GM23338 (cell line): Measurements from ENCODE around the gene PCF11. TPM values are rescaled to one million over a fixed set of nuclear protein-coding genes. Genes with fewer than 3 reads are reported as not detected.

Source experiments
- ATAC-seq: fragments of 200-7000 bp; cut with Tn5 transposase; 3 replicates; pipeline ENCODE4 v1.9.1; 2020
- DNase-seq: peaks from one replicate; pipeline ENCODE4 v3.0.0-alpha.2; 2015; ENCODE audit warnings: low spot score
- H2AFZ ChIP-seq: fragments of 200-600 bp; sonication (generic); 2 replicates; pipeline ENCODE4 v1.8.0; 2016; ENCODE audit warnings: antibody characterized with exemption, mild to moderate bottlenecking, moderate library complexity
- H3F3A ChIP-seq: fragments of 200-600 bp; sonication (generic); replicated peaks from 2 replicates; pipeline ENCODE4 v1.8.0; 2017; ENCODE audit warnings: antibody characterized with exemption, mixed run types, low read depth
- H3K27ac ChIP-seq: fragments of 200-600 bp; sonication (generic); 2 replicates; pipeline ENCODE4 v1.6.1; 2016; ENCODE audit warnings: low read depth
- H3K27me3 ChIP-seq: fragments of 200-600 bp; sonication (generic); 2 replicates; pipeline ENCODE4 v1.8.0; 2016; ENCODE audit warnings: mild to moderate bottlenecking, mixed run types, moderate library complexity; ENCODE audit not compliant: insufficient read depth
- H3K36me3 ChIP-seq: fragments of 200-600 bp; sonication (generic); 2 replicates; pipeline ENCODE4 v1.8.0; 2016; ENCODE audit warnings: mild to moderate bottlenecking; ENCODE audit not compliant: insufficient read depth
- H3K4me1 ChIP-seq: fragments of 200-600 bp; sonication (generic); 2 replicates; pipeline ENCODE4 v1.8.0; 2016; ENCODE audit warnings: mild to moderate bottlenecking, moderate library complexity; ENCODE audit not compliant: insufficient read depth
- H3K4me2 ChIP-seq: fragments of 200-600 bp; sonication (generic); 2 replicates; pipeline ENCODE4 v1.7.1; 2017; ENCODE audit warnings: mixed run types
- H3K4me3 ChIP-seq: fragments of 200-600 bp; sonication (generic); 2 replicates; pipeline ENCODE4 v1.6.1; 2016; ENCODE audit warnings: mixed run types
- H3K79me2 ChIP-seq: fragments of 200-600 bp; sonication (generic); replicated peaks from 2 replicates; pipeline ENCODE4 v1.8.0; 2017; ENCODE audit warnings: mild to moderate bottlenecking; ENCODE audit not compliant: insufficient read depth
- H3K9me2 ChIP-seq: fragments of 200-600 bp; sonication (generic); 2 replicates; pipeline ENCODE4 v1.8.0; 2017; ENCODE audit not compliant: insufficient read depth
- H4K20me1 ChIP-seq: fragments of 200-600 bp; sonication (generic); replicated peaks from 2 replicates; pipeline ENCODE4 v1.8.0; 2017; ENCODE audit warnings: mild to moderate bottlenecking; ENCODE audit not compliant: insufficient read depth
- H3K27ac Mint-ChIP-seq: 2 replicates; pipeline ENCODE4 v1.8.0; 2020; ENCODE audit warnings: inconsistent platforms, mild to moderate bottlenecking, moderate library complexity, mixed read lengths
- H3K27me3 Mint-ChIP-seq: 3 replicates; pipeline ENCODE4 v1.8.0; 2022; ENCODE audit warnings: low read depth, mild to moderate bottlenecking, moderate library complexity, mixed read lengths, inconsistent platforms; ENCODE audit not compliant: insufficient read depth, poor library complexity
- H3K36me3 Mint-ChIP-seq: 3 replicates; pipeline ENCODE4 v1.8.0; 2021; ENCODE audit warnings: low read depth, mild to moderate bottlenecking, inconsistent platforms, moderate library complexity, mixed read lengths
- H3K4me1 Mint-ChIP-seq: 3 replicates; pipeline ENCODE4 v1.8.0; 2020; ENCODE audit warnings: mild to moderate bottlenecking, inconsistent platforms, mixed read lengths
- H3K4me3 Mint-ChIP-seq: 3 replicates; pipeline ENCODE4 v1.8.0; 2021; ENCODE audit warnings: moderate library complexity, mild to moderate bottlenecking, inconsistent platforms, mixed read lengths
- H3K9me3 Mint-ChIP-seq: 3 replicates; pipeline ENCODE4 v1.8.0; 2020; ENCODE audit warnings: moderate library complexity, mild to moderate bottlenecking, inconsistent platforms, mixed read lengths
- CREB1 ChIP-seq: fragments of 250-450 bp; sonication (Bioruptor Pico); IDR thresholded peaks from 2 replicates; pipeline ENCODE4 v1.5.0; 2020; ENCODE audit warnings: low read depth, mild to moderate bottlenecking, moderate library complexity
- EZH2 ChIP-seq: fragments of 200-600 bp; sonication (generic); IDR thresholded peaks from one replicate; pipeline ENCODE4 v1.8.0; 2017; ENCODE audit warnings: antibody characterized with exemption, mild to moderate bottlenecking, low read depth; ENCODE audit not compliant: unreplicated experiment
- EZH2phosphoT487 ChIP-seq: fragments of 200-600 bp; sonication (generic); IDR thresholded peaks from one replicate; pipeline ENCODE4 v1.8.1; 2018; ENCODE audit warnings: antibody characterized with exemption; ENCODE audit not compliant: unreplicated experiment
- JUNB ChIP-seq: IDR thresholded peaks from one replicate; pipeline ENCODE4 v1.6.1; 2016; ENCODE audit warnings: antibody characterized with exemption; ENCODE audit not compliant: unreplicated experiment
- NANOG ChIP-seq: IDR thresholded peaks from 2 replicates; pipeline ENCODE4 v1.6.1; 2016; ENCODE audit warnings: antibody characterized with exemption, borderline replicate concordance
- POLR2AphosphoS5 ChIP-seq: IDR thresholded peaks from 2 replicates; pipeline ENCODE4 v1.6.1; 2016; ENCODE audit warnings: antibody characterized with exemption, low read depth
- REST ChIP-seq: IDR thresholded peaks from one replicate; pipeline ENCODE4 v1.6.1; 2018; ENCODE audit warnings: antibody characterized with exemption; ENCODE audit not compliant: unreplicated experiment
- STAT1 ChIP-seq: IDR thresholded peaks from one replicate; pipeline ENCODE4 v1.6.1; 2016; ENCODE audit warnings: antibody characterized with exemption; ENCODE audit not compliant: unreplicated experiment
- ZNF114 ChIP-seq: fragments of 250-450 bp; sonication (Bioruptor Pico); IDR thresholded peaks from 2 replicates; pipeline ENCODE4 v1.5.0; 2020; ENCODE audit warnings: mild to moderate bottlenecking, moderate library complexity
- ZNF331 ChIP-seq: fragments of 250-450 bp; sonication (Bioruptor Pico); IDR thresholded peaks from 2 replicates; pipeline ENCODE4 v1.5.0; 2020; ENCODE audit warnings: low read depth, mild to moderate bottlenecking, moderate library complexity
- ZNF462 ChIP-seq: fragments of 250-450 bp; sonication (Bioruptor Pico); IDR thresholded peaks from 2 replicates; pipeline ENCODE4 v1.5.0; 2020; ENCODE audit warnings: mild to moderate bottlenecking, moderate library complexity
- polyA plus RNA-seq: library from polyadenylated mRNA; unstranded; fragments of >200 nt; fragmentation: Nextera tagmentation; extraction: Ambion mirVana; gene quantifications from 2 replicates; pipeline ENCODE4 v1.2.1, GENCODE V29; 2016
- total RNA-seq: library from RNA; depleted of rRNA; stranded (reverse); fragments of >200 nt; shearing (Covaris generic); gene quantifications from 2 replicates; pipeline ENCODE4 v1.2.3, GENCODE V29; 2014
- TF ChIP-seq, protein P1 (sequence below), 2 experiments: fragments of 200-600 bp in 1 of 2; sonication (generic) in 1 of 2; conservative IDR thresholded peaks; 2 replicates each; pipeline versions ENCODE4 v1.5.1 to v1.6.1; 2016 to 2017; ENCODE audit warnings: antibody characterized with exemption in 2 of 2, low read depth in 2 of 2, mild to moderate bottlenecking in 2 of 2, moderate library complexity in 1 of 2
- TF ChIP-seq, protein P2 (sequence below): IDR thresholded peaks from 2 replicates; pipeline ENCODE4 v1.6.1; 2016; ENCODE audit warnings: antibody characterized with exemption

The PCF11 gene
- total and polyA plus RNA-seq, 2 experiments from 2014 or later, result 23.0 to 44.2 TPM

DNA sequence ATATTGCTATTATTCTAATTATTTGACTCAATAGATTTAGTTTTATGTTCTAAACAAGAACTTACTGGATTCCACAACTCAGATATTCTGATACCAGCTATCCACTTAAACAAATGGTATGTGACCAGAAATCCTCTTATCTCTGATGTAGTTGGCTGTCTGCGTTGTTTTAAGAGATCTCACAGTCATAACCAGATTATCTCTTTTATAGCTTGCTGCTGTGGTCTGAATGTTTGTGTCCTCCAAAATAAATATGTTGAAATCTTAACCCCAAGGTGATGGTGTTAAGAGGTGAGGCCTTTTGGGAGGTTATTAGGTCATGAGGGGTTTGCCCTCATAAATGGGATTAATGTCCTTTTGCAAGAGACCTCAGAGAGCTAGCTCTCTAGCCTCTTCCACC lies 49.3 kb downstream of the PCF11 start:
- Histone ChIP-seq H3K27ac (no peak overlapping the region), H3K4me3 (no peak overlapping the region), H4K20me1 (no peaks in the 10 kb centered on the region), H3K27me3 (no peaks in the 10 kb centered on the region), H3K36me3 (no peaks in the 10 kb centered on the region), H2AFZ (no peak overlapping the region), H3F3A (no peaks in the 10 kb centered on the region), H3K4me1 (no peaks in the 10 kb centered on the region), H3K79me2 (no peaks in the 10 kb centered on the region), H3K4me2 (no peak overlapping the region), H3K9me2 (no peaks in the 10 kb centered on the region)
- H3K36me3 Mint-ChIP-seq, result no peaks in the 10 kb centered on the region; the same call in 2 of the 3 replicates
- no peak for ATAC-seq
- H3K9me3 Mint-ChIP-seq, result peaks cover 2% of the 10 kb centered on the region; the same call in 1 of the 3 replicates
- peaks cover 1% of the 10 kb centered on the region for H3K27me3 Mint-ChIP-seq
- DNase-seq, result no peak
- no peaks in the 10 kb centered on the region for H3K4me1 Mint-ChIP-seq
- TF ChIP-seq, protein P1, sequence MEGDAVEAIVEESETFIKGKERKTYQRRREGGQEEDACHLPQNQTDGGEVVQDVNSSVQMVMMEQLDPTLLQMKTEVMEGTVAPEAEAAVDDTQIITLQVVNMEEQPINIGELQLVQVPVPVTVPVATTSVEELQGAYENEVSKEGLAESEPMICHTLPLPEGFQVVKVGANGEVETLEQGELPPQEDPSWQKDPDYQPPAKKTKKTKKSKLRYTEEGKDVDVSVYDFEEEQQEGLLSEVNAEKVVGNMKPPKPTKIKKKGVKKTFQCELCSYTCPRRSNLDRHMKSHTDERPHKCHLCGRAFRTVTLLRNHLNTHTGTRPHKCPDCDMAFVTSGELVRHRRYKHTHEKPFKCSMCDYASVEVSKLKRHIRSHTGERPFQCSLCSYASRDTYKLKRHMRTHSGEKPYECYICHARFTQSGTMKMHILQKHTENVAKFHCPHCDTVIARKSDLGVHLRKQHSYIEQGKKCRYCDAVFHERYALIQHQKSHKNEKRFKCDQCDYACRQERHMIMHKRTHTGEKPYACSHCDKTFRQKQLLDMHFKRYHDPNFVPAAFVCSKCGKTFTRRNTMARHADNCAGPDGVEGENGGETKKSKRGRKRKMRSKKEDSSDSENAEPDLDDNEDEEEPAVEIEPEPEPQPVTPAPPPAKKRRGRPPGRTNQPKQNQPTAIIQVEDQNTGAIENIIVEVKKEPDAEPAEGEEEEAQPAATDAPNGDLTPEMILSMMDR (conservative IDR thresholded peaks at IDR 0.05; ENCODE audit: low read depth in 2 of 2), result no peak
- TF ChIP-seq ZNF462 (CRISPR knock-in tag) (no peak), POLR2AphosphoS5 (no peak), ZNF331 (CRISPR knock-in tag) (no peak), ZNF114 (no peak), NANOG (no peak), EZH2 (no peak), CREB1 (CRISPR knock-in tag) (no peak), STAT1 (no peak), REST (no peak), EZH2phosphoT487 (no peak), JUNB (no peak)
- TF ChIP-seq, protein P2, sequence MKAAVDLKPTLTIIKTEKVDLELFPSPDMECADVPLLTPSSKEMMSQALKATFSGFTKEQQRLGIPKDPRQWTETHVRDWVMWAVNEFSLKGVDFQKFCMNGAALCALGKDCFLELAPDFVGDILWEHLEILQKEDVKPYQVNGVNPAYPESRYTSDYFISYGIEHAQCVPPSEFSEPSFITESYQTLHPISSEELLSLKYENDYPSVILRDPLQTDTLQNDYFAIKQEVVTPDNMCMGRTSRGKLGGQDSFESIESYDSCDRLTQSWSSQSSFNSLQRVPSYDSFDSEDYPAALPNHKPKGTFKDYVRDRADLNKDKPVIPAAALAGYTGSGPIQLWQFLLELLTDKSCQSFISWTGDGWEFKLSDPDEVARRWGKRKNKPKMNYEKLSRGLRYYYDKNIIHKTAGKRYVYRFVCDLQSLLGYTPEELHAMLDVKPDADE, result no peak
- no peak overlapping the region for H3K4me3 Mint-ChIP-seq
- no peak overlapping the region for H3K27ac Mint-ChIP-seq
